IPS-18c (cell line): ENCODE data around the gene STX5.
"Not testable (repeated sequence)": the region's sequence is repeated elsewhere in the genome, so short reads cannot be mapped to it uniquely, and the experiment has no call there.

Experiments
- H3K4me3 ChIP-seq: 2 replicates; pipeline ENCODE4 v1.7.0; 2013; ENCODE audit warnings: low read depth, mild to moderate bottlenecking, low read length, moderate library complexity; ENCODE audit not compliant: insufficient read depth
- H3K9me3 ChIP-seq: one replicate; pipeline ENCODE4 v1.6.1; 2013; ENCODE audit warnings: mild to moderate bottlenecking, low read length, moderate library complexity; ENCODE audit not compliant: control insufficient read depth, insufficient read depth

The STX5 gene

GRCh38 chr11:62831520-62832335, at the start of gene STX5:
TSS of gene STX5 (minus strand) at chr11:62832051. CDS start at chr11:62831243, 808 bp downstream.
- Histone ChIP-seq H3K4me3 (peak within 1 kb of the TSS; percentile 98), H3K9me3 (no peaks in the 10 kb centered on the region)

DNA sequence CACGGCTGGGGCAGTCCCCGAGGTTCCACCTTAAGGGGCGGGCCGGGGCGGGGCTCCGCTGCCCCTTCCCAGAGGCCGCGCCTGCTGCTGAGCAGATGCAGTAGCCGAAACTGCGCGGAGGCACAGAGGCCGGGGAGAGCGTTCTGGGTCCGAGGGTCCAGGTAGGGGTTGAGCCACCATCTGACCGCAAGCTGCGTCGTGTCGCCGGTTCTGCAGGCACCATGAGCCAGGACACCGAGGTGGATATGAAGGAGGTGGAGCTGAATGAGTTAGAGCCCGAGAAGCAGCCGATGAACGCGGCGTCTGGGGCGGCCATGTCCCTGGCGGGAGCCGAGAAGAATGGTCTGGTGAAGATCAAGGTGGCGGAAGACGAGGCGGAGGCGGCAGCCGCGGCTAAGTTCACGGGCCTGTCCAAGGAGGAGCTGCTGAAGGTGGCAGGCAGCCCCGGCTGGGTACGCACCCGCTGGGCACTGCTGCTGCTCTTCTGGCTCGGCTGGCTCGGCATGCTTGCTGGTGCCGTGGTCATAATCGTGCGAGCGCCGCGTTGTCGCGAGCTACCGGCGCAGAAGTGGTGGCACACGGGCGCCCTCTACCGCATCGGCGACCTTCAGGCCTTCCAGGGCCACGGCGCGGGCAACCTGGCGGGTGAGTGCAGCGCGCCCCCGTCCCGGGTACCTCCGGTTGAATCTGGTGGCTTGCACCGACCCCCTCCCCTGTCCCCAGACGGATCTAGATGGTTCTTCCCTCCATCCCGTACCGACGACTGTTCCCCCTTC, 49.1 kb upstream of the STX5 start, which contains the start of gene SLC3A2:
Gene SLC3A2, plus strand, starts transcription at position 94 of the 776 bp plus-strand sequence. Its CDS starts 128 bp downstream, at position 222.
- Histone ChIP-seq H3K9me3 (no peaks in the 10 kb centered on the region), H3K4me3 (peak within 1 kb of the TSS; percentile 90)

DNA sequence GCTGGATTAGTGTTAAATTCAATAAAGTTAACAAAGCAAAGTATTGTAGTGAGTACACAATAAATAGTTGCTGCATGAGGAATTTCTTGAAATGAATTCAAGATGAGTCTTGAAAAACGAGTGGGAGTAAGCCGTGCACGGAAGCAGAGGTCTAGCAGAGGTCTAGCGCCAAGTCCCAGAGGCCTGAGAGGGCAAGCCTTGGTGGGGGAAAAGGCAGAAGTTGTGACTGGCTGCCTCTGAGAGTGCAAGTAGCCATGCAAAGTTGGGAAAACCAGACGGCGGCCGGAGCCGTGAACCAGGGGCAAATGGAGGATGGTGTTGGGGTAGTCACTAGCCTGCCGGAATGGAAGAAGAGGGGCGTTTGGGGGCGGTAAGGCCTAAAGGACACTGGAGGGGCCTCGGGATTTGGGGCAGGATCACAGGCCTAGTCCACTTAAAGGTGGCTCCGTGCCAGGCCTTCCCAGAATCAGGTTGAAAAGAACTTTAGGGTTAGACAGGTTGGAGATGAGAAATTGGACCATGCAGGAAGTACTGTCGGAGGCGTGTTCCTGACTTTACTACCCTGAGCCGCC, 48.5 kb upstream of the STX5 start:
- Histone ChIP-seq H3K9me3 (no peaks in the 10 kb centered on the region), H3K4me3 (peak overlapping the region; percentile 90; the same call in 1 of the 2 replicates)

- peak overlapping the region; percentile 90 for H3K4me3 ChIP-seq
These were observed 47.6 kb upstream of the STX5 start for GRCh38 chr11:62879235-62879978.

GRCh38 chr11:62876712-62877111, 44.9 kb upstream of the STX5 start:
- Histone ChIP-seq H3K4me3 (no peak overlapping the region), H3K9me3 (no peaks in the 10 kb centered on the region)

More at GRCh38 chr11:62879235-62879978, 47.6 kb upstream of the STX5 start:
- no peaks in the 10 kb centered on the region for H3K9me3 ChIP-seq

- Histone ChIP-seq H3K9me3 (no peaks in the 10 kb centered on the region), H3K4me3 (no peak overlapping the region)
These were observed 44.0 kb upstream of the STX5 start for GRCh38 chr11:62875698-62876478.

DNA sequence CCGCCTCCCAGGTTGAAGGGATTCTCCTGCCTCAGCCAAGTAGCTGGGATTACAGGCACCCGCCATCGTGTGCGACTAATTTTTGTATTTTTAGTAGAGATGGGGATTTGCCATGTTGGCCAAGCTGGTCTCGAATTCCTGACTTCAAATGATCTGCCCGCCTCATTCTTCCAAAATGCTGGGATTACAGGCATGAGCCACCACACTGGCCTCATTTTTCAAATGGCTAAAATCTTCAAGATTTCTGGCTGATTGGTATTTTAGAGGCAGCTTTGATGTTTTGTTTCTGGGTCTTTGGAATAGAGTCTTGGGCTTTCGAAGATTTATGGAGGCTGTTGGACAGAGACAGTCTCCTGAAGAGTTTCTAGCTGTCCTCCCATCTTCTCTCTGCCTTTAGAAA, 43.0 kb upstream of the STX5 start:
- Histone ChIP-seq H3K9me3 (no peaks in the 10 kb centered on the region), H3K4me3 (no peak overlapping the region)

DNA sequence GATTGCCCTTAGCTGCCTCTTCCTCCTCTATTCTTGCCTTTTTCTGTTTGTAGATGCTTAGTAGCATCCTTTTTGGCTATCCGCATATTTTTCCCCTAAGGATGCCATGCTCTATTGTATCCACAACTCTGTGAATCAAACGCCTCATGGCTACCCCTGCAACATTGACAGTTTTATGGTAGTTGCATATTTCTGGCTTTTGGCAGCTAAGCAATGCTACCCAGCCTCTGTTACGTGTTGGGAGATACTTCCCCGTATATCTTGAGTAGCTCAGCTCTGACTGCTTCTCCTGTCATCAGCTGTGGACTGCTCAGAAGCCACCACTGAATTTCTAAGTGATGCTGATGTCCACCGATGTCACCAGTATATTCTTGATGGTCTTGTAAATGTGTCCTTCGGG, 33.8 kb upstream of the STX5 start:
- no peaks in the 10 kb centered on the region for H3K9me3 ChIP-seq
- no peak overlapping the region for H3K4me3 ChIP-seq

- Histone ChIP-seq H3K9me3 (no peaks in the 10 kb centered on the region), H3K4me3 (no peak overlapping the region)
These were observed 32.0 kb upstream of the STX5 start for GRCh38 chr11:62863687-62864335.

GRCh38 chr11:62861564-62862192, 29.8 kb upstream of the STX5 start:
- H3K4me3 ChIP-seq, H3K9me3 ChIP-seq: not testable (repeated sequence)

GRCh38 chr11:62860835-62861563, 29.1 kb upstream of the STX5 start:
- Histone ChIP-seq H3K4me3 (no peak overlapping the region), H3K9me3 (no peaks in the 10 kb centered on the region)

GRCh38 chr11:62859281-62859703, 27.4 kb upstream of the STX5 start:
- not testable (repeated sequence) for H3K4me3 ChIP-seq, H3K9me3 ChIP-seq

DNA sequence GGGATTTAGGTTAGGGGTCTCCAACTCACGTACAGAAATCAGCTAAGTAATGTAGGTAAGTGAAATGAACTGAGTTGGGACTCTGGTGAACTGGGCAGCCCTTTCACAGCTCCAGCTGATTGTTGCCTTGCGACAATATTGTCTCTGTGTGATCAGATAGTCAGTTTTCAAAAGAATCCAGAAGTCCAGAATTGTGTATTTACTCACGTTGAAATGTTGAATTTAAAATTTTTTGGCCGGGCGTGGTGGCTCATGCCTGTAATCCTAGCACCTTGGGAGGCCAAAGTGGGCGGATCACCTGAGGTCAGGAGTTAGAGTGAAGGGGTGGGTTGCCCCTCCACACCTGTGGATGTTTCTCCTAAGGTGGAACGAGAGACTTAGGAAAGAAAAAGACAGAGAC, 26.4 kb upstream of the STX5 start:
- Histone ChIP-seq H3K9me3 (no peaks in the 10 kb centered on the region), H3K4me3 (peak overlapping the region; percentile 90)

GRCh38 chr11:62857541-62857982, 25.7 kb upstream of the STX5 start:
- no peaks in the 10 kb centered on the region for H3K9me3 ChIP-seq
- H3K4me3 ChIP-seq, result peak overlapping the region; percentile 90

DNA sequence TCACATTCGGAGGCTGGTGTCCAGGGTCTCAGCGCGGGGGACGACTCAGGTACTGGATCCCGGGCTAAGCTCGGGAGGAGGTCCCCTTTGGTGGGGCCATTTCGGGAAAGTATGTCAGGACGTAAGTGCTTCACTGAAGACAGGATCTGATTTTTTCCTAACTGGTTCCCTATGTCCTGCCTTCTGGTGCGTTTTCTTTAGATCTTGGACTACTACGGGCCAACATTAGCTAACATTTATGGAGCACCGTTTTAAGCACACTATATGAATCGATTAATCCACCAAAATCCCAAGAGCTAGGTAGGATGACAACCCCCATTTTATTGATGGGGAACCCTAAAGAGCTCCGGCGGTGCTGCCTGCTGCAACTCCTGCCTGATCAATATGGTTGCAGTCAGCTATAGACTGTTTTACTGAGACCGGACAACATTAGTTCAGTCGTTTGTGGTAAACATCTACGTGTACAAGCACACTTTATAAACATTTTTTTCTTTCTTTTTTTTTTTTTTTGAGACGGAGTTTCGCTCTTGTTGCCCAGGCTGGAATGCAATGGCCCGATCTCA, 24.6 kb upstream of the STX5 start:
- H3K4me3 ChIP-seq, result peak overlapping the region; percentile 90
- H3K9me3 ChIP-seq, result no peaks in the 10 kb centered on the region
